HG03060 (cell line): ENCODE results near the gene CFD.
"Not testable (repeated sequence)": the region's sequence is repeated elsewhere in the genome, so short reads cannot be mapped to it uniquely, and the experiment has no call there.

Source experiments
- ATAC-seq: cut with Tn5 transposase; IDR thresholded peaks from one replicate; pipeline ENCODE4 v1.9.1; 2021; ENCODE audit warnings: low read depth, moderate number of reproducible peaks; ENCODE audit not compliant: unreplicated experiment

CFD gene

DNA sequence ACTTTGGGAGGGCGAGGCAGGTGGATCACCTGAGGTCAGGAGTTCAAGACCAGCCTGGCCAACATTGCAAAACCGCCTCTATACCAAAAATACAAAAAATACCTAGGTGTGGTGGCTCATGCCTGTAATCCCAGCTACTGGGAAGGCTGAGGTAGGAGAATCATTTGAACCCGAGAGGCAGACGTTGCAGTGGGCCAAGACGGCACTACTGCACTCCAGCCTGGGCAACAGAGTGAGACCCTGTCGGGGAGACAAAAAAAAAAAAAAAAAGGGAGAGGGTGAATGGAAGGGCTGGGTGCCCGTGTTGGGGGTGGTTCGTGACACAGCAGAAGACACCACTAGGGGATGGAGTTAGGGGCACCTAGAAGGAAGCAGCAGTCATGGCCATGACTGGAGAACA is 10.8 kb downstream of the CFD start:
- no peak for ATAC-seq

DNA sequence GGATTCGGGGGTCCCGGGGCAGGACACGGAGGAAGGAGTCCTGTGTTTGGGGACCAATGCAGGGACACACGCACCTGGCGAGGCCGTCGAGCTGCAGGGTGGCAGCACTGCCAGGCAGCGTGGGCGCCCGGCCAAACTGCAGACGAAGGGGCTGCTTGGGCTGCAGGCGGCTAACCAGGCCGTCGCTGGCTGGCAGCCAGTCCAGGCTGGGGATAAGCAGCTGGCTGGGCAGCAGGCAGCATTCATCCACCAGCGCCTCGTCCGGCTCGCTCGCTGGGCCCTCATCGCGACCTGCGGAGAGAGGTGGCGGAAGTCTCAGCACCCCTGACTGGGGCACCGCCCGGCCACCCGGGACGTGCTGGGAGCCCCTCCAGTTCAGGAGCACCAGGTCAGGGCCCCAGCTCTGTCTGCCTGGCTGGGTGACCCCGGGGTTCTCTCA is 11.5 kb downstream of the CFD start:
- ATAC-seq, result no peak

DNA sequence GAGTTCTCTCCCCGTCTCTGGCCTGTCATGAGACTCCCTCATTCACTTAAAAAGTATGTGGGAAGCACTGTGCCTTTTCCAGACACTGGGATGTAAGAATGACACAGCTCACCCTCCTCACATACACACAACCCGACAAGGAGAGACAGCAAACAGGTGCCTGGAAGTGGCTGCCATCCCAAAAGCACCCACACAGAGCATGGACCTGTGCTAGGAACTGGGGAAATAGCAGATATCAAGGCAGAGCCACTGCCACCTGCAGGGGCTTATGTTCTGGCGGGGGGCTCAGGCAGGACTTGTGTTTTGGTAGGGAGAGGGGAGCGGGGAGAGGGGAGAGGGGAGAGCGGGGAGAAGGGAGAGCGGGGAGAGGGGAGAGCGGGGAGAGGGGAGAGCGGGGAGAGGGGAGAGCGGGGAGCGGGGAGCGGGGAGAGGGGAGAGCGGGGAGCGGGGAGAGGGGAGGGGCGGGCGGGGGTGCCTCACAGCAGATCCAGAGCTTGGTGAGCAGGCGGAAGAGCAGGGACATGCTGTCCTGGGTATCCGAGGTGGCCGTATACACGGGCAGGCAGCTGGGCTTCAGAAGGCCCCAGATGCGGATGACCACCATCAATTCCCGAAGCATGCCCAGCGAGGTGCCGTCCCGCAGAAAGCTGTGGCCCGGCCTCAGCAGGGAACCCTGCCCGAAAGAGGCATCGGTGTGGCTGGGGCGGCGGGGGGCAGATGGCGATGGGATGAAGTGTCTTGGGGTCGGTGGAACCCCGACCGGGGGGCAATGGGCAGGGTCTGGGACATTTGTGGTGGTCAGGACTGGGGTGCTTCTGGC is 12.2 kb downstream of the CFD start:
- no peak for ATAC-seq

GRCh38 chr19:872266-872951 is 12.9 kb downstream of the CFD start:
- ATAC-seq, result no peak

DNA sequence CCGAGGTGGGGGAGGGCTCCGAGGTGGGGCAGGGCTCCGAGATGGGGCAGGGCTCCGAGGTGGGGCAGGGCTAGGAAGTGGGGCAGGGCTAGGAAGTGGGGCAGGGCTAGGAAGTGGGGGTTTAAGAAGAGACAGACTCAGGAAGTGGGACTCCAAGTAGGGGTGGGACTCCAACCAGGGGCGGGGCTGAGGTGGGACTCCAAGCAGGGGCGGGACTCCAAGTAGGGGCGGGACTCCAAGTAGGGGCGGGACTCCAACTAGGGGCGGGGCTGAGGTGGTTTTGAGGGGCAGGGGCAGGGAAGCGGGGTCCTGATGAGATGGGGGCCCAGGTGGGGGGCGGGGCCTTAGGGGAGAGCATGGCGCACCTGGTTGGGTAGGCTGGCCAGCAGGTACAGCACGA is 13.6 kb downstream of the CFD start:
- no peak for ATAC-seq

- ATAC-seq, result no peak
Observed at GRCh38 chr19:873561-874041, 14.1 kb downstream of the CFD start.

DNA sequence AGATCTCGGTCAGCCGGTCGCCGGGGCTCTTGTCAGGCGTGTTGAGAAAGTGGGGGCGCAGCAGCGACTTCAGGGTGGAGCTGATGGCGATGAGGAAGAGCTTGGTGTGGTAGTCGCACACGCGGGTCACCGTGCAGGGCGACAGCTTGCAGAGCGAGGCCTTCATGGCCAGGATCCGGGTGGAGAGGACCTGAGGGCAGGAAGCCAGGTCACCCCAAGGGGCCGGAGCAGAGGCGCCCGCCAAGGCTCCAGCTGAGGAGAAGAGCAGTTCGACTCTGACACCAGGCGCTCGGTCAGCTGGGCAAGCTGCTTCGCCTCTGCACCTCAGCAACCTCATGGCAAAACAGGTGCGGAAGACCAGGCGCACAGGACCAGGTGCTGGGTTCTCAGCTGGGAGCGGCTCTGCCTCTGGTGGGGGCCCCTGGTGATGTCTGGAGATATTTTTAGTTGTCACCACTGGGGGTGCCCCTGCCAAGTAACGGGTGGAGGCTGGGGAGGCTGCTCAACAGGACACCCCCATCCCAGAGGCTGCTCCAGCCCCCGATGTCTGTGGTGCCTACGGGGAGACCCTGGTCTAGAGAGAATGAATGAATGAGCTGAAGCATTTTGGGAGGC is 15.9 kb downstream of the CFD start:
- ATAC-seq, result no peak

- no peak for ATAC-seq
Observed at GRCh38 chr19:876089-876488, 16.6 kb downstream of the CFD start.

GRCh38 chr19:876780-877314 is 17.4 kb downstream of the CFD start:
- ATAC-seq, result no peak

DNA sequence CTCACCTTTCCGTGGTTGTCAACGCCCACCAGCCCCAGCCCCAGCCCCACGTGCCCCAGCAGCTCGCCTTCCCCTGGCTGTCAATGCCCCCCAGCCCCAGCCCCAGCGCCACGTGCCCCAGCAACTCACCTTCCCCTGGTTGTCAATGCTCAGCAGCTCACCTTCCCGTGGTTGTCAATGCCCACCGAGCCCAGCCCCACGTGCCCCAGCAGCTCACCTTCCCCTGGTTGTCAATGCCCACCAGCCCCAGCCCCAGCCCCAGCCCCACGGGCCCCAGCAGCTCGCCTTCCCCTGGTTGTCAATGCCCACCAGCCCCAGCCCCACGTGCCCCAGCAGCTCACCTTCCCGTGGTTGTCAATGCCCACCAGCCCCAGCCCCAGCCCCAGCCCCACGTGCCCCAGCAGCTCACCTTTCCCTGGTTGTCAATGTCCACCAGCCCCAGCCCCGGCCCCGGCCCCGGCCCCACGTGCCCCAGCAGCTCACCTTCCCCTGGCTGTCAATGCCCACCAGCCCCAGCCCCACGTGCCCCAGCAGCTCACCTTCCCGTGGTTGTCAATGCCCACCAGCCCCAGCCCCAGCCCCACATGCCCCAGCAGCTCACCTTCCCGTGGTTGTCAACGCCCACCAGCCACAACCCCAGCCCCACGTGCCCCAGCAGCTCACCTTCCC is 18.7 kb downstream of the CFD start:
- ATAC-seq, result not testable (repeated sequence)

DNA sequence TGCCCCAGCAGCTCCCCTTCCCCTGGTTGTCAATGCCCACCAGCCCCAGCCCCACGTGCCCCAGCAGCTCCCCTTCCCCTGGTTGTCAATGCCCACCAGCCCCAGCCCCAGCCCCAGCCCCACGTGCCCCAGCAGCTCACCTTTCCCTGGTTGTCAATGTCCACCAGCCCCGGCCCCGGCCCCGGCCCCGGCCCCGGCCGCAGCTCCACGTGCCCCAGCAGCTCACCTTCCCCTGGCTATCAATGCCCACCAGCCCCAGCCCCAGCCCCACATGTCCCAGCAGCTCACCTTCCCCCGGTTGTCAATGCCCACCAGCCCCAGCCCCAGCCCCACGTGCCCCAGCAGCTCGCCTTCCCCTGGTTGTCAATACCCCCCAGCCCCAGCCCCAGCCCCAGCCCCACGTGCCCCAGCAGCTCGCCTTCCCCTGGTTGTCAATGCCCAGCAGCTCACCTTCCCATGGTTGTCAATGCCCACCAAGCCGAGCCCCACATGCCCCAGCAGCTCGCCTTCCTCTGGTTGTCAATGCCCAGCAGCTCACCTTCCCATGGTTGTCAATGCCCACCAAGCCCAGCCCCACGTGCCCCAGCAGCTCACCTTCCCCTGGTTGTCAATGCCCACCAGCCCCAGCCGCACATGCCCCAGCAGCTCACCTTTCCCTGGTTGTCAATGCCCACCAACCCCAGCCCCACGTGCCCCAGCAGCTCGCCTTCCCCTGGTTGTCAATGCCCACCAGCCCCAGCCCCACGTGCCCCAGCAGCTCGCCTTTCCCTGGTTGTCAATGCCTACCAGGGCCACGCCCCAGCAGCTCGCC is 19.5 kb downstream of the CFD start:
- ATAC-seq, result not testable (repeated sequence)

DNA sequence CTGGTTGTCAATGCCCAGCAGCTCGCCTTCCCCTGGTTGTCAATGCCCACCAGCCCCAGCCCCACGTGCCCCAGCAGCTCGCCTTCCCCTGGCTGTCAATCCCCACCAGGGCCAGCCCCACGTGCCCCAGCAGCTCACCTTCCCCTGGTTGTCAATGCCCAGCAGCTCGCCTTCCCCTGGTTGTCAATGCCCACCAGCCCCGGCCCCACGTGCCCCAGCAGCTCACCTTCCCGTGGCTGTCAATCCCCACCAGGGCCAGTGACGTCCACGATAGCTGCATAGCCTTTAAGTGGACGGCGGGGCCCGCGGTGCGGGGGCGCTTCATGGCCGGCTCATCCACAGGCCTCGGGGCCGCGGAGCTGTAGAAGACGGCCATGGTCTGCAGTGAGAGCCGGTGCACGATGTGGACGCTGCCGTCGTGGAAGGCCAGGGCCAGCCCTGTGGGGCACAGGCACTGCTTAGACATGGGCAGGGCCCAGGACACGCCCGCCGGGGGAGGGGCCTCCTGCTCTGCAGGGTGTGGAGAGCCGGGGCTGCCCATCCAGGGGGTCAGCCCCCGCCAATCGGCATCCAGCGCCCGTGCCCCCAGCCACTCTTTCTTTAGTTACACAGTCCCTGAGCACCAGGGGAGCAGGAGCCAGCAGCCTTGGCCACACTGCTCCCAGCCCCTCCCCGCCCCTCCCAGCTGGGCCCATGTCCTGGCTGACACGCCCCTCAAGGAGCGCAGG is 20.4 kb downstream of the CFD start:
- ATAC-seq, result no peak

GRCh38 chr19:881385-882071 is 22.1 kb downstream of the CFD start:
- no peak for ATAC-seq

DNA sequence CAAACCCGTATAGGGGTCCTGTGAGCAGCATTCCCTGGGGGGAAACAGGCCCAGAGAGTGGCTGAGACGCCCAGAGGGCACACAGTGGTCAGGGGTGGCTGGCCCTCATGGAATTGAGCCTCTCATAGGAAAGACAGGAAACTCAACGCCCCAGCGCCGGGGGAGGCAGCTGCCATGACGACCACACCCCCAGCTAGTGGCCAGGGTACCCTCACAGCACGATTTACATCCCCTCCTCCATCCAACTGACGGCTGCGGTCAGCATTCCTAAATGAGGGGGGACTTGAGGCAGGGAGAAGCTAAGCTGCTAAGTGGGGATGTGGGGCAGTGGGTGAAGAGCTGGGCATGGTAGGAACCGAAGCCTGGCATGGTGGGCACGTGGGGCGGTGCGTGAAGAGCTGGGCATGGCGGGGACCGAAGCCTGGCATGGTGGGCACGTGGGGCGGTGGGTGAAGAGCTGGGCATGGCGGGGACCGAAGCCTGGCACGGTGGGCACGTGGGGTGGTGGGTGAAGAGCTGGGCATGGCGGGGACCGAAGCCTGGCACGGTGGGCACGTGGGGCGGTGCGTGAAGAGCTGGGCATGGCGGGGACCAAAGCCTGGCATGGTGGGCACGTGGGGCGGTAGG is 23.5 kb downstream of the CFD start:
- ATAC-seq, result no peak

GRCh38 chr19:883661-884211 is 24.3 kb downstream of the CFD start:
- no peak for ATAC-seq

DNA sequence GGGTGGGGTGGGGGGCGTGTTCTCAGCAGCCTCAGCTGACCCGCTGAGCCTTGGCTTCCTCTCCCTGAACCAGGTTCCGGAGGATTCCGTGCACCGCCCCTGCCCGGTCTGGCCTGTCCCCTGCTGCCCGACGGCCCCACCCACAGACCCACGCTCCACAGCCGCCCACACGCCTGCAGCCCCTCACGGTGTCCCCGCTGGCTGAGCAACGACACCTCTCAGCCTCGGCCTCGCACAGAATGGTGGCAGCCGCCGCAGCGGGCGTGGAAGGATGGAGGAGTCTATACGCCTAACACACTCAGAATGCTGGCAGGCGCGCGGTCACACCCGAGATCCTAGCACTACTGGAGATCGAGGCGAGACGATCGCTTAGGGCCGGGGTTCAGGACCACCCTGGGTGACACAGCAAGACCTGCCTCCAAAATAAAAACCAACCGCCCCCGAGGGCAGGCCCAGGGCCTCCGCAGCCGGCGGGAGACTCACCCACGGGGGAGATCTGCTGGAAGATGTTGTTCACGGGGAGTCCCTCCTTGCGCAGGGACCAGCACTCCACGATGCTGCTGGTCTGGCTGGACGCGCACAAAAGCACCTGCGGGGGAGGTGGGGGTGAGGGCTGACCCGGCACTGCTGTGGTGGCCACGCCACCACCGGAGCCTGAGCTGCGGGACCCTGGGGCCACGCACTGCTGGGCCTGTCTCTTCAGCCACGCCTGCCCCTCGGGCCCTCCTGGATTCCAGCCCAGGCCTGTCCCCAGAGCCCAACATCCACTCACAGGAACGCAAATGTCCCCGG is 25.2 kb downstream of the CFD start:
- no peak for ATAC-seq
